HepG2 (cell line): ENCODE results near the gene PPP1R9B. TPM values are rescaled to one million over a fixed set of nuclear protein-coding genes. Genes with fewer than 3 reads are reported as not detected.

ENCODE experiments used
- ADNP ChIP-seq: sonication (generic); formaldehyde crosslinking; IDR thresholded peaks from 2 replicates; pipeline ENCODE4 v1.4.0; 2020; ENCODE audit warnings: missing genetic modification reagents
- PATZ1 ChIP-seq: sonication (generic); formaldehyde crosslinking; IDR thresholded peaks from 2 replicates; pipeline ENCODE4 v1.4.0; 2020; ENCODE audit warnings: missing genetic modification reagents
- SNRNP70 ChIP-seq: fragments of 200-400 bp; formaldehyde crosslinking; IDR thresholded peaks from 2 replicates; pipeline ENCODE4 v1.6.1; 2017; ENCODE audit warnings: mild to moderate bottlenecking, low read depth, low read length, moderate library complexity
- ZFYVE20 ChIP-seq: sonication (generic); formaldehyde crosslinking; IDR thresholded peaks from 2 replicates; pipeline ENCODE4 v1.8.0; 2023; ENCODE audit warnings: low read depth, mild to moderate bottlenecking, moderate library complexity, missing genetic modification reagents, borderline replicate concordance
- ZNF354B ChIP-seq: sonication (generic); formaldehyde crosslinking; IDR thresholded peaks from 2 replicates; pipeline ENCODE4 v1.8.0; 2022; ENCODE audit warnings: mild to moderate bottlenecking, missing genetic modification reagents
- polyA plus RNA-seq, 8 experiments: library from polyadenylated mRNA; depleted of rRNA in 3 of 8; stranded (reverse) in 7 of 8; unstranded in 1 of 8; fragments of >200 nt; fragmentation: Illumina TruSeq in 4 of 8; extraction: Trizol in 4 of 8; gene quantifications; 2 replicates each; pipeline versions ENCODE4 v1.2.1 to v1.2.3, GENCODE V29; 2011 to 2016; ENCODE audit warnings: low read depth in 4 of 8, missing spikeins in 1 of 8, mixed read lengths in 1 of 8; ENCODE audit not compliant: insufficient read depth in 1 of 8
- total RNA-seq, 5 experiments: library from RNA; depleted of rRNA; stranded (reverse); fragments of >200 nt; fragmentation: Illumina TruSeq; extraction: Trizol; gene quantifications; 2 replicates each; pipeline ENCODE4 v1.2.3, GENCODE V29; 2016; ENCODE audit warnings: low read depth in 1 of 5
- TF ChIP-seq, protein P1 (sequence below): sonication (generic); formaldehyde crosslinking; IDR thresholded peaks from 2 replicates; pipeline ENCODE4 v1.9.0; 2022; ENCODE audit warnings: low read depth, missing genetic modification reagents
- TF ChIP-seq, protein P2 (sequence below): sonication (generic); formaldehyde crosslinking; conservative IDR thresholded peaks from 2 replicates; pipeline ENCODE4 v1.4.0; 2020; ENCODE audit warnings: missing genetic modification reagents

The PPP1R9B gene
- total and polyA plus RNA-seq, 2 of the 13 experiments (the other 11 are each of a cell fraction or from before 2014, with no cell fraction given): 9.4 to 15.8 TPM

DNA sequence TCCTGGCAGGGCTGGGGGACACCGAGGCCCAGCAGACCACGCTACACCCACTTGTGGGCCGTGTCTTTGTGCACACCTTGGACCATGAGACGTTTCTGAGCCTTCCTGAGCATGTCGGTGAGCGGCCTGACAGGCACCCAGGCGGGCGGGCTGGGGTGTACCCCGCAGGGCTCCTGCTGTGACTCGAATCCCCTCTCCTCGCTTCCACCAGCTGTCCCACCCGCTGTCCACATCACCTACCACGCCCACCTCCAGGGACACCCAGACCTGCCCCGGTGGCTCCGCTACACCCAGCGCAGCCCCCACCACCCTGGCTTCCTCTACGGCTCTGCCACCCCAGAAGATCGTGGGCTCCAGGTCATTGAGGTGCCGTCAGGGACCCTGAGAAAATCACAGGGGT, 16.9 kb upstream of the PPP1R9B start (continued):
- TF ChIP-seq, protein P1, sequence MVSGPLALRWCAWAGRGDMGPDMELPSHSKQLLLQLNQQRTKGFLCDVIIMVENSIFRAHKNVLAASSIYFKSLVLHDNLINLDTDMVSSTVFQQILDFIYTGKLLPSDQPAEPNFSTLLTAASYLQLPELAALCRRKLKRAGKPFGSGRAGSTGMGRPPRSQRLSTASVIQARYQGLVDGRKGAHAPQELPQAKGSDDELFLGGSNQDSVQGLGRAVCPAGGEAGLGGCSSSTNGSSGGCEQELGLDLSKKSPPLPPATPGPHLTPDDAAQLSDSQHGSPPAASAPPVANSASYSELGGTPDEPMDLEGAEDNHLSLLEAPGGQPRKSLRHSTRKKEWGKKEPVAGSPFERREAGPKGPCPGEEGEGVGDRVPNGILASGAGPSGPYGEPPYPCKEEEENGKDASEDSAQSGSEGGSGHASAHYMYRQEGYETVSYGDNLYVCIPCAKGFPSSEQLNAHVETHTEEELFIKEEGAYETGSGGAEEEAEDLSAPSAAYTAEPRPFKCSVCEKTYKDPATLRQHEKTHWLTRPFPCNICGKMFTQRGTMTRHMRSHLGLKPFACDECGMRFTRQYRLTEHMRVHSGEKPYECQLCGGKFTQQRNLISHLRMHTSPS (CRISPR knock-in tag): no peak
- TF ChIP-seq ADNP (CRISPR knock-in tag) (no peak), ZNF354B (CRISPR knock-in tag) (no peak), SNRNP70 (no peak), PATZ1 (CRISPR knock-in tag) (no peak), ZFYVE20 (no peak)
- TF ChIP-seq, protein P2, sequence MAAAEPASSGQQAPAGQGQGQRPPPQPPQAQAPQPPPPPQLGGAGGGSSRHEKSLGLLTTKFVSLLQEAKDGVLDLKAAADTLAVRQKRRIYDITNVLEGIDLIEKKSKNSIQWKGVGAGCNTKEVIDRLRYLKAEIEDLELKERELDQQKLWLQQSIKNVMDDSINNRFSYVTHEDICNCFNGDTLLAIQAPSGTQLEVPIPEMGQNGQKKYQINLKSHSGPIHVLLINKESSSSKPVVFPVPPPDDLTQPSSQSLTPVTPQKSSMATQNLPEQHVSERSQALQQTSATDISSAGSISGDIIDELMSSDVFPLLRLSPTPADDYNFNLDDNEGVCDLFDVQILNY (CRISPR knock-in tag): no peak
